Uterus (tissue), 4 donors: ENCODE data around the gene YBX2. TPM values are rescaled to one million over a fixed set of nuclear protein-coding genes. Genes with fewer than 3 reads are reported as not detected.

Source experiments
- DNase-seq, 2 donors: peaks; one replicate each; pipeline ENCODE4 v3.0.0-alpha.2; 2019 to 2020
- H3K27ac ChIP-seq, 2 donors: fragments of 200-600 bp; sonication (generic); 1 replicate in 1 of 2; 2 replicates in 1 of 2; pipeline ENCODE4 v1.5.1; 2016 to 2018
- H3K27me3 ChIP-seq, 2 donors: fragments of 200-600 bp; sonication (generic); one replicate each; pipeline ENCODE4 v1.5.1; 2018 to 2019; ENCODE audit warnings: control low read depth in 1 of 2
- H3K36me3 ChIP-seq, 2 donors: fragments of 200-600 bp; sonication (generic); one replicate each; pipeline ENCODE4 v1.5.1; 2019; ENCODE audit warnings: control low read depth in 1 of 2
- H3K4me1 ChIP-seq, 2 donors: fragments of 200-600 bp; sonication (generic); one replicate each; pipeline ENCODE4 v1.5.1; 2018 to 2019; ENCODE audit warnings: control low read depth in 1 of 2
- H3K4me3 ChIP-seq, 2 donors: fragments of 200-600 bp; sonication (generic); 1 replicate in 1 of 2; 2 replicates in 1 of 2; pipeline ENCODE4 v1.5.1; 2018 to 2019; ENCODE audit warnings: mild to moderate bottlenecking in 1 of 2
- H3K9me3 ChIP-seq, 2 donors: fragments of 200-600 bp; sonication (generic); one replicate each; pipeline ENCODE4 v1.5.1; 2019; ENCODE audit warnings: control low read depth in 1 of 2
- POLR2A ChIP-seq, 2 donors: fragments of 450-650 bp; IDR thresholded peaks; one replicate each; pipeline ENCODE4 v1.6.1; 2016; ENCODE audit warnings: antibody characterized with exemption in 2 of 2, mild to moderate bottlenecking in 1 of 2, moderate library complexity in 1 of 2
- intact Hi-C: fragments of 100-400 bp; cut with DNase I; formaldehyde crosslinking; loops from one replicate; pipeline ENCODE4 v1.15.1; 2023; ENCODE audit warnings: low total_unique reads
- total RNA-seq, 4 donors: library from RNA; depleted of rRNA in 3 of 4; stranded (reverse); fragments of >200 nt in 3 of 4; gene quantifications; one replicate each; pipeline versions ENCODE4 v1.1.0 to v1.2.4, GENCODE V29; 2014 to 2023
- TF ChIP-seq, protein P1 (sequence below), 4 experiments: fragments of 200-600 bp in 2 of 4; fragments of 450-650 bp in 2 of 4; sonication (generic) in 2 of 4; IDR thresholded peaks; one replicate each; pipeline ENCODE4 v1.5.1; 2016 to 2019; ENCODE audit warnings: antibody characterized with exemption in 4 of 4, mild to moderate bottlenecking in 2 of 4, moderate library complexity in 1 of 4
- donor health status: DM: yes; HTN: yes; CAD: no.

The YBX2 gene
- total RNA-seq, 4 donors from 2014 or later, result 2.4 to 4.4 TPM; not detected in 2

DNA sequence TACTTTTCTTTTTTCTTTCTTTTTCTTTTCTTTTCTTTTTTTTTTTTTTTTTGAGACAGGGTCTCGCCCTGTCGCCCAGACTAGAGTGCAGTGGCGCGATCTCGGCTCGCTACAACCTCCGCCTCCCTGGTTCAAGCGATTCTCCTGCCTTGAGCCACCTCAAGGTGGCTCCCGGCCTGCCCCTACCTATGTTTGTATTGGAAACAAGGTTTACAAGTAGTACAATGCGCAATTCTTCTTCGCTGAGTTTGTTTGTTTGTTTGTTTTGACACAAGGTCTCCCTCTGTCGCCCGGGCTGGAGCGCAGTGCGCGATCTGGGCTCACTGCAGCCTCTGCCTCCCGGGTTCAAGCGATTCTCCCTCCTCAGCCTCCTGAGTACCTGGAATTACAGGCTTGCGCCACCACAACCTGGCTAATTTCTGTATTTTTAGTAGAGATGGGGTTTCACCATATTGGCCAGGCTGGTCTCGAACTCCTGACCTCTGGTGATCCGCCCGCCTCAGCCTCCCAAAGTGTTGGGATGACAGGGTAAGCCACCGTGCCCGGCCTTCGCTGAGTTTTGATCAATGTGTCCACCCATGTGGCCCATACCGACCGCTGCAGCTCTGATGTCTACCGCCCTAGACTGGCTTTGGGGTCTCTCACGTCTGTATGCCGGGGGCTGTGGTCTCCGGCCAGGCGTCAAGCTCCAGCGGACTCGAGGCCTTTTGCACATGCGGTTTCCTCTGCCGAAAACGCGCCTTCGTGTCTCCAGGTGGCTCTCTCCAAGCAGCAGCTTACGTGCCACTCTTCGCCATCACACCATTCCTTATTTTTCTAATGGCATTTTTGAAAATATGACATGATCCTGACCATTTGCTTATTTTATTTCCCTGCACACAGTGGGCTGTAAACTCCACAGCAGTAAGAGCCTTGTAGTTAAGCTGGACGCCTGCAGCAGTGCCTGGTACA lies 1.1 kb upstream of the YBX2 start:
- peaks cover 0 to 27% of the 10 kb centered on the region in 2 donors for H3K4me1 ChIP-seq
- TF ChIP-seq POLR2A (IDR thresholded peaks at IDR 0.05), result no peak
- TF ChIP-seq, protein P1, sequence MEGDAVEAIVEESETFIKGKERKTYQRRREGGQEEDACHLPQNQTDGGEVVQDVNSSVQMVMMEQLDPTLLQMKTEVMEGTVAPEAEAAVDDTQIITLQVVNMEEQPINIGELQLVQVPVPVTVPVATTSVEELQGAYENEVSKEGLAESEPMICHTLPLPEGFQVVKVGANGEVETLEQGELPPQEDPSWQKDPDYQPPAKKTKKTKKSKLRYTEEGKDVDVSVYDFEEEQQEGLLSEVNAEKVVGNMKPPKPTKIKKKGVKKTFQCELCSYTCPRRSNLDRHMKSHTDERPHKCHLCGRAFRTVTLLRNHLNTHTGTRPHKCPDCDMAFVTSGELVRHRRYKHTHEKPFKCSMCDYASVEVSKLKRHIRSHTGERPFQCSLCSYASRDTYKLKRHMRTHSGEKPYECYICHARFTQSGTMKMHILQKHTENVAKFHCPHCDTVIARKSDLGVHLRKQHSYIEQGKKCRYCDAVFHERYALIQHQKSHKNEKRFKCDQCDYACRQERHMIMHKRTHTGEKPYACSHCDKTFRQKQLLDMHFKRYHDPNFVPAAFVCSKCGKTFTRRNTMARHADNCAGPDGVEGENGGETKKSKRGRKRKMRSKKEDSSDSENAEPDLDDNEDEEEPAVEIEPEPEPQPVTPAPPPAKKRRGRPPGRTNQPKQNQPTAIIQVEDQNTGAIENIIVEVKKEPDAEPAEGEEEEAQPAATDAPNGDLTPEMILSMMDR (IDR thresholded peaks at IDR 0.05), result no peak
- peak overlapping the region; percentile 7 to 67 for H3K27ac ChIP-seq
- no peak for DNase-seq
- no peaks in the 10 kb centered on the region for H3K9me3 ChIP-seq
- H3K27me3 ChIP-seq, result peaks cover 0 to 6% of the 10 kb centered on the region in 2 donors
- intact Hi-C loops, result loop anchor here (2.0 to 10.0 kb wide), 2 partner anchors 15 to 241 kb away; partner anchors contain the start of gene SLC2A4
- H3K36me3 ChIP-seq, result no peaks in the 10 kb centered on the region
- H3K4me3 ChIP-seq, result no peak overlapping the region

DNA sequence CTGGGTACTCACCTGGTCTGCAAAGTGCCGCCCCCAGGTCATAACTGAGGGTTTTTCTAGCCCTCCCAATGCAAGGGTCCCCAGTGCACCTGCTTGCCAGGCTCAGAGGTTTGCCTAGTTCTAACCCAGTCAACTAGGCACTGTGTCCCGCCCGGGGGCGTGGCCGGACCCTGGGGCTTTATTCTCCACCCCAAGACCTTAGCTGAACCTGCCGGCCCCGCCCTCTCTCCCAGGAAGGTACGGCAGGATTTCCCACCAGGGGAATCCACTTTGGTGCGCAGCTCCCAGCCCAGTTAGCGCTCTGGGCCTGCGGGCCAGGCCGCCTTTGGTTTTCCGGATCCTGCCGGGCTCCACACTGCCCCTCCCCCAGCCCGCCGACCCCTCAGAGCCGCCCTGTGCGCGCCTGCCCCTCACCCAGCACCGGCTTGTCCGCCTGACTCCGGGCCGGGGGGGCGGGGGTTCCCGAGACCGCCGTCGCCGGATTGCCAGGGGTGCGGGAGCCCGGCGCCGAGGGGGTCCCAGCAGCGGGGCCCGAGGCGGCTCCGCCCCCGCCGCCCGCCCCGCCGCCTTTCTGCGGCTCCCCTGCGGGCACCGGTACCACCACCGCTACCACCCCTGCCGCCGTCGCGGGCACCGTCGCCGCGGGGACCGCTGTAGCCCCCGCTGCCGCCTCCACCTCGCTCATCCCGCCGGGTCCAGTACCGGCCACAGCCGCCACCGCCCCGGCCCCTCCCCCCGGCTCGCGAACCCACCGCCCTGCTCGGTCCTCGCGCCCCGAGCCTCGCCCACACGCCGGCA lies 424 bp downstream of the YBX2 start:
- Histone ChIP-seq H3K9me3 (no peaks in the 10 kb centered on the region), H3K36me3 (no peaks in the 10 kb centered on the region), H3K27me3 (peaks cover 0 to 6% of the 10 kb centered on the region in 2 donors), H3K27ac (no peak overlapping the region), H3K4me1 (peaks cover 0 to 27% of the 10 kb centered on the region in 2 donors), H3K4me3 (peak overlapping the region in 1 of 2 donors; percentile 19)
- TF ChIP-seq, protein P1 (IDR thresholded peaks at IDR 0.05), result no peak
- no peak for TF ChIP-seq POLR2A (IDR thresholded peaks at IDR 0.05)
- intact Hi-C loops, result loop anchor here (10.0 kb wide), 1 partner anchor 239 kb away; no protein-coding TSS in a partner anchor
- DNase-seq, result no peak

DNA sequence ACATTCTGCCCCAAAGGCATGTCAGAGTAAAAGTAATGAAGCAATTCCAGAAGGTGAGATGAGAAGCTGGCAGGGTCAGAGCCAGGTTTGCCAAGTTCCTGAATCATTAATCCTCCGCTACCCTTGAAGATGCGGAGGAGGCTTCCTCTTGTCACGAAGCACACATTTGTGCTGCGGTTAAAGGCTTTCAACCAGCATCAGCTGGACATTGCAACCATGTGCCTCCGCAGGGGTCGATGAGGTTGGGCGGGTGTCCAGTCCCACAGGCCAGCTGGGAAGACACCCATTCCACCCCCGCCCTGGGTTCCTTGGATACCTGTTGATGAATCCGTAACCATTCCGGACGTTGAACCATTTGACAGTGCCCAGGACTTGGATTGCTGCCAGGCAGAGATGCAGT lies 1.3 kb downstream of the YBX2 start:
- DNase-seq, result no peak

DNA sequence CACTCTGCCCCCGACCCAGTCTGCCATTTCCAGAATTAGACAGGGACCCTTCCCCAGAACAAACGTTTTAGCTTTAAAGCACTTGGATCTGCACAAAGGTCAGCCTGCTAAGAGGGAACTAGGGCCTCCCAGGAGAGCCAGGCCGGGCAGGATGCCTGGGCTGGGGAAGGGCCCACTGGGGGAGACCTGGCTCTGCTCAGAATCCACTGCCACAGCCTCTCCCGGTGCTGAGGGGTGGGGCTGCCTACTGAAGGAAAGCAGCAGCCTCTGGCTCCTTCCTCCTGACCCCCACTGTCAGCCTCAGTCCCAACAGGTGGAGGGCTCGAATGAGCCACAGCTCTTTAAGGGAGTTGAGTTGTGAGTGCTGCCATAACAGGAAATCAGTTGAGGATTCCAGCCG lies 1.7 kb downstream of the YBX2 start:
- intact Hi-C loops, result loop anchor here (10.0 kb wide), 1 partner anchor 238 kb away; no protein-coding TSS in a partner anchor
- TF ChIP-seq POLR2A (IDR thresholded peaks at IDR 0.05), result no peak
- TF ChIP-seq, protein P1 (IDR thresholded peaks at IDR 0.05), result no peak

More for the DNA sequence above, 1.3 kb downstream of the YBX2 start:
- Histone ChIP-seq H3K9me3 (no peaks in the 10 kb centered on the region), H3K36me3 (no peaks in the 10 kb centered on the region), H3K27me3 (peaks cover 0 to 6% of the 10 kb centered on the region in 2 donors), H3K4me1 (peaks cover 0 to 27% of the 10 kb centered on the region in 2 donors), H3K27ac (peak overlapping the region in 1 of 2 donors; percentile 13), H3K4me3 (no peak overlapping the region)
- intact Hi-C loops, result loop anchor here (10.0 kb wide), 1 partner anchor 238 kb away; no protein-coding TSS in a partner anchor
- TF ChIP-seq, protein P1 (IDR thresholded peaks at IDR 0.05), result no peak

More for the DNA sequence above, 1.7 kb downstream of the YBX2 start:
- DNase-seq, result no peak
- H3K27me3 ChIP-seq, result peaks cover 0 to 6% of the 10 kb centered on the region in 2 donors
- no peaks in the 10 kb centered on the region for H3K36me3 ChIP-seq
- H3K27ac ChIP-seq, result peak overlapping the region in 1 of 2 donors; percentile 13
- H3K9me3 ChIP-seq, result no peaks in the 10 kb centered on the region
- H3K4me3 ChIP-seq, result no peak overlapping the region
- H3K4me1 ChIP-seq, result peaks cover 0 to 27% of the 10 kb centered on the region in 2 donors
